ENCODE data around the gene GLTP. TPM values are rescaled to one million over a fixed set of nuclear protein-coding genes. Genes with fewer than 3 reads are reported as not detected.

GLTP gene
- total RNA-seq, 1 experiment from 2014 or later = 15.5 TPM

GRCh38 chr12:109923481-109924245 lies 43.3 kb upstream of the GLTP start:
- no peak overlapping the region for H4K91ac ChIP-seq (ENCODE audit: insufficient read length, low read depth, low read length)
- H3K36me3 Mint-ChIP-seq (ENCODE audit: insufficient read depth in 1 of 3, low read depth in 3 of 3) = peaks cover 13 to 26% (median 18%) of the 10 kb centered on the region in 3 experiments; a peak in 6 of 7 replicates
- no peak overlapping the region for H3K56ac ChIP-seq (ENCODE audit: insufficient read length, low read depth, low read length)
- H3K9me3 ChIP-seq (ENCODE audit: control insufficient read depth, low read depth, low read length) = no peaks in the 10 kb centered on the region
- H3K9ac ChIP-seq (ENCODE audit: extremely low read depth, insufficient read length, low read length) = no peak overlapping the region
- no peaks in the 10 kb centered on the region for H4K20me1 ChIP-seq (ENCODE audit: control insufficient read depth, insufficient read depth, insufficient read length)
- H3K4me2 ChIP-seq (ENCODE audit: insufficient read depth, insufficient read length, low read length) = no peak overlapping the region
- H3K23ac ChIP-seq (ENCODE audit: insufficient read length, low read depth, low read length) = no peak overlapping the region
- H3K4ac ChIP-seq (ENCODE audit: low read depth, low read length) = no peak overlapping the region
- H3K14ac ChIP-seq (ENCODE audit: insufficient read depth, low read length) = peak overlapping the region; percentile 22; the same call in 1 of the 2 replicates
- no CpG with 5 or more reads among the region's 17 CpGs for whole genome bisulfite sequencing (ENCODE audit: extremely low coverage, insufficient read length, low lambda C conversion rate)
- H2AFZ ChIP-seq (ENCODE audit: low read length) = no peak overlapping the region
- no peaks in the 10 kb centered on the region for H3K4me1 ChIP-seq (ENCODE audit: insufficient read depth, low read length)
- DNase-seq = no peak
- H2BK20ac ChIP-seq (ENCODE audit: low read depth, low read length, poor library complexity, severe bottlenecking) = no peak overlapping the region
- no peak overlapping the region for H2AK5ac ChIP-seq (ENCODE audit: insufficient read length, low read length)
- H2BK120ac ChIP-seq (ENCODE audit: low read depth, low read length, poor library complexity, severe bottlenecking) = no peak overlapping the region
- H3K4me3 Mint-ChIP-seq = no peak overlapping the region
- peak overlapping the region in 1 of 3 experiments; percentile 52; a peak in 1 of 7 replicates for H3K27ac Mint-ChIP-seq
- H3K9me3 Mint-ChIP-seq = no peaks in the 10 kb centered on the region; a peak in 1 of 5 replicates
- no peak overlapping the region for H4K5ac ChIP-seq (ENCODE audit: insufficient read length, low read depth, low read length)
- H3K27me3 Mint-ChIP-seq (ENCODE audit: low read depth) = no peaks in the 10 kb centered on the region; the same call in none of the 2 replicates
- peaks cover 0 to 6% of the 10 kb centered on the region in 2 experiments; a peak in 2 of 4 replicates for H3K4me1 Mint-ChIP-seq
- H4K8ac ChIP-seq (replicated peaks; ENCODE audit: insufficient read length, low read depth, low read length) = no peak overlapping the region
- H3K27me3 ChIP-seq (ENCODE audit: insufficient read depth, low read length) = no peaks in the 10 kb centered on the region
- TF ChIP-seq CTCF (conservative IDR thresholded peaks at IDR 0.05) = no peak
- no peak overlapping the region for H3K18ac ChIP-seq (ENCODE audit: insufficient read length, low read depth, low read length)
- H3K79me1 ChIP-seq (ENCODE audit: insufficient read depth, low read depth, low read length, poor library complexity, severe bottlenecking) = no peaks in the 10 kb centered on the region
- no peak overlapping the region for H2BK15ac ChIP-seq (ENCODE audit: low read depth, low read length)
- no peak overlapping the region for H2BK5ac ChIP-seq (ENCODE audit: insufficient read length, low read length)
- no peak overlapping the region for H3K27ac ChIP-seq (ENCODE audit: insufficient read length, low read depth, low read length)
- no peaks in the 10 kb centered on the region for H3K79me2 ChIP-seq (ENCODE audit: insufficient read depth, low read length)
- H2BK12ac ChIP-seq (ENCODE audit: insufficient read length, low read depth, low read length) = no peak overlapping the region
- no peak overlapping the region for H3T11ph ChIP-seq (ENCODE audit: low read length)
- no peaks in the 10 kb centered on the region for H3K23me2 ChIP-seq (ENCODE audit: insufficient read length, low read depth, low read length, poor library complexity, severe bottlenecking)

Data from H9 (cell line).